ENCODE data around the gene ANKRD24.
"Not testable (repeated sequence)": the region's sequence is repeated elsewhere in the genome, so short reads cannot be mapped to it uniquely, and the experiment has no call there.

ANKRD24 gene

GRCh38 chr19:4182084-4182810, at the start of gene ANKRD24, which contains the start of gene SIRT6:
Gene ANKRD24 (plus strand): TSS chr19:4182689. CDS start chr19:4186426, 3,737 bp downstream.
Gene SIRT6 (minus strand): TSS chr19:4182563. CDS start chr19:4182539, 24 bp downstream.
- Mint-ChIP-seq H3K36me3 (ENCODE audit: low read depth) (peaks cover 15% of the 10 kb centered on the region), H3K9me3 (no peaks in the 10 kb centered on the region), H3K27ac (peak within 1 kb of the TSS; percentile 93), H3K4me3 (peak within 1 kb of the TSS; percentile 99), H3K27me3 (peaks cover 3% of the 10 kb centered on the region), H3K4me1 (peaks cover 34% of the 10 kb centered on the region)
- ATAC-seq (peak; percentile 84), DNase-seq (peak; percentile 98)

GRCh38 chr19:4134351-4134750, 48.1 kb upstream of the ANKRD24 start:
- H3K4me3 Mint-ChIP-seq: no peak overlapping the region
- no peaks in the 10 kb centered on the region for H3K4me1 Mint-ChIP-seq
- no peaks in the 10 kb centered on the region for H3K36me3 Mint-ChIP-seq (ENCODE audit: low read depth)
- ATAC-seq: no peak
- H3K9me3 Mint-ChIP-seq: no peaks in the 10 kb centered on the region
- no peak for DNase-seq
- no peaks in the 10 kb centered on the region for H3K27me3 Mint-ChIP-seq
- no peak overlapping the region for H3K27ac Mint-ChIP-seq

- not testable (repeated sequence) for H3K36me3 Mint-ChIP-seq (ENCODE audit: low read depth); H3K4me3 Mint-ChIP-seq; H3K4me1 Mint-ChIP-seq; H3K9me3 Mint-ChIP-seq; H3K27ac Mint-ChIP-seq; DNase-seq; ATAC-seq; H3K27me3 Mint-ChIP-seq
Measured at GRCh38 chr19:4135386-4135785, 47.1 kb upstream of the ANKRD24 start.

- ATAC-seq (no peak), DNase-seq (no peak)
- peaks cover 9% of the 10 kb centered on the region for H3K4me1 Mint-ChIP-seq
- no peaks in the 10 kb centered on the region for H3K36me3 Mint-ChIP-seq (ENCODE audit: low read depth)
- H3K27me3 Mint-ChIP-seq: no peaks in the 10 kb centered on the region
- no peaks in the 10 kb centered on the region for H3K9me3 Mint-ChIP-seq
- no peak overlapping the region for H3K4me3 Mint-ChIP-seq
- no peak overlapping the region for H3K27ac Mint-ChIP-seq
Measured at GRCh38 chr19:4136680-4137088, 45.8 kb upstream of the ANKRD24 start.

GRCh38 chr19:4138445-4138844, 44.0 kb upstream of the ANKRD24 start:
- Mint-ChIP-seq H3K4me1 (peaks cover 9% of the 10 kb centered on the region), H3K36me3 (ENCODE audit: low read depth) (no peaks in the 10 kb centered on the region), H3K9me3 (no peaks in the 10 kb centered on the region), H3K27ac (no peak overlapping the region), H3K27me3 (no peaks in the 10 kb centered on the region), H3K4me3 (no peak overlapping the region)
- ATAC-seq: no peak
- no peak for DNase-seq

- ATAC-seq (peak; percentile 89), DNase-seq (peak; percentile 95)
- no peak overlapping the region for H3K27ac Mint-ChIP-seq
- H3K9me3 Mint-ChIP-seq: no peaks in the 10 kb centered on the region
- H3K27me3 Mint-ChIP-seq: peaks cover 3% of the 10 kb centered on the region
- no peaks in the 10 kb centered on the region for H3K36me3 Mint-ChIP-seq (ENCODE audit: low read depth)
- H3K4me1 Mint-ChIP-seq: peaks cover 9% of the 10 kb centered on the region
- peak overlapping the region; percentile 55 for H3K4me3 Mint-ChIP-seq
Measured at GRCh38 chr19:4139614-4140236, 42.8 kb upstream of the ANKRD24 start.

GRCh38 chr19:4140237-4140711, 42.2 kb upstream of the ANKRD24 start:
- H3K27me3 Mint-ChIP-seq: peaks cover 3% of the 10 kb centered on the region
- H3K27ac Mint-ChIP-seq: no peak overlapping the region
- peaks cover 9% of the 10 kb centered on the region for H3K4me1 Mint-ChIP-seq
- DNase-seq (peak; percentile 25), ATAC-seq (peak; percentile 71)
- H3K36me3 Mint-ChIP-seq (ENCODE audit: low read depth): no peaks in the 10 kb centered on the region
- no peaks in the 10 kb centered on the region for H3K9me3 Mint-ChIP-seq
- H3K4me3 Mint-ChIP-seq: no peak overlapping the region

- not testable (repeated sequence) for H3K4me3 Mint-ChIP-seq; H3K27ac Mint-ChIP-seq; H3K9me3 Mint-ChIP-seq; H3K36me3 Mint-ChIP-seq (ENCODE audit: low read depth); ATAC-seq; DNase-seq
- H3K27me3 Mint-ChIP-seq: peaks cover 12% of the 10 kb centered on the region
- peaks cover 11% of the 10 kb centered on the region for H3K4me1 Mint-ChIP-seq
Measured at GRCh38 chr19:4142916-4143315, 39.6 kb upstream of the ANKRD24 start.

GRCh38 chr19:4144666-4145249, 37.7 kb upstream of the ANKRD24 start:
- H3K27ac Mint-ChIP-seq: no peak overlapping the region
- DNase-seq: no peak
- H3K9me3 Mint-ChIP-seq: no peaks in the 10 kb centered on the region
- no peak overlapping the region for H3K4me3 Mint-ChIP-seq
- H3K36me3 Mint-ChIP-seq (ENCODE audit: low read depth): no peaks in the 10 kb centered on the region
- H3K4me1 Mint-ChIP-seq: peaks cover 9% of the 10 kb centered on the region
- peaks cover 14% of the 10 kb centered on the region for H3K27me3 Mint-ChIP-seq
- ATAC-seq: no peak

- H3K9me3 Mint-ChIP-seq: no peaks in the 10 kb centered on the region
- H3K4me1 Mint-ChIP-seq: peaks cover 15% of the 10 kb centered on the region
- DNase-seq (no peak), ATAC-seq (no peak)
- H3K4me3 Mint-ChIP-seq: no peak overlapping the region
- H3K36me3 Mint-ChIP-seq (ENCODE audit: low read depth): no peaks in the 10 kb centered on the region
- no peak overlapping the region for H3K27ac Mint-ChIP-seq
- H3K27me3 Mint-ChIP-seq: peaks cover 15% of the 10 kb centered on the region
Measured at GRCh38 chr19:4149518-4150288, 32.8 kb upstream of the ANKRD24 start.

- no peaks in the 10 kb centered on the region for H3K36me3 Mint-ChIP-seq (ENCODE audit: low read depth)
- H3K27me3 Mint-ChIP-seq: peaks cover 8% of the 10 kb centered on the region
- ATAC-seq: no peak
- H3K4me3 Mint-ChIP-seq: no peak overlapping the region
- no peak overlapping the region for H3K27ac Mint-ChIP-seq
- H3K4me1 Mint-ChIP-seq: peaks cover 13% of the 10 kb centered on the region
- no peaks in the 10 kb centered on the region for H3K9me3 Mint-ChIP-seq
- DNase-seq: no peak
Measured at GRCh38 chr19:4151623-4152022, 30.9 kb upstream of the ANKRD24 start.

- H3K9me3 Mint-ChIP-seq: no peaks in the 10 kb centered on the region
- no peak for DNase-seq
- peaks cover 13% of the 10 kb centered on the region for H3K4me1 Mint-ChIP-seq
- H3K27ac Mint-ChIP-seq: no peak overlapping the region
- no peak for ATAC-seq
- no peaks in the 10 kb centered on the region for H3K36me3 Mint-ChIP-seq (ENCODE audit: low read depth)
- H3K27me3 Mint-ChIP-seq: peaks cover 6% of the 10 kb centered on the region
- H3K4me3 Mint-ChIP-seq: no peak overlapping the region
Measured at GRCh38 chr19:4152241-4152998, 30.1 kb upstream of the ANKRD24 start.

- Mint-ChIP-seq H3K9me3 (no peaks in the 10 kb centered on the region), H3K4me1 (peaks cover 13% of the 10 kb centered on the region), H3K27me3 (peaks cover 4% of the 10 kb centered on the region), H3K36me3 (ENCODE audit: low read depth) (no peaks in the 10 kb centered on the region), H3K4me3 (no peak overlapping the region), H3K27ac (no peak overlapping the region)
- no peak for ATAC-seq
- no peak for DNase-seq
Measured at GRCh38 chr19:4154571-4155312, 27.7 kb upstream of the ANKRD24 start.

Measured in activated naive CD8-positive, alpha-beta T cell treated with anti-CD3 and anti-CD28 coated beads, Interleukin-2, amount 50 U/mL, for 24 hours (primary cell).